ENCODE measurements around the gene EVX1. TPM values are rescaled to one million over a fixed set of nuclear protein-coding genes. Genes with fewer than 3 reads are reported as not detected.

The EVX1 gene
- total and polyA plus RNA-seq, 2 experiments from 2014 or later, result 0.95 to 1.1 TPM

GRCh38 chr7:27209933-27210440 lies 32.6 kb upstream of the EVX1 start:
- H3K4me3 ChIP-seq, result no peak overlapping the region
- no peaks in the 10 kb centered on the region for H4K20me1 ChIP-seq (ENCODE audit: insufficient read depth, poor library complexity, severe bottlenecking)
- peaks cover 34% of the 10 kb centered on the region for H3K4me1 ChIP-seq (ENCODE audit: insufficient read depth)
- no peaks in the 10 kb centered on the region for H3K9me3 ChIP-seq (ENCODE audit: low read depth)
- TF ChIP-seq, protein P1, sequence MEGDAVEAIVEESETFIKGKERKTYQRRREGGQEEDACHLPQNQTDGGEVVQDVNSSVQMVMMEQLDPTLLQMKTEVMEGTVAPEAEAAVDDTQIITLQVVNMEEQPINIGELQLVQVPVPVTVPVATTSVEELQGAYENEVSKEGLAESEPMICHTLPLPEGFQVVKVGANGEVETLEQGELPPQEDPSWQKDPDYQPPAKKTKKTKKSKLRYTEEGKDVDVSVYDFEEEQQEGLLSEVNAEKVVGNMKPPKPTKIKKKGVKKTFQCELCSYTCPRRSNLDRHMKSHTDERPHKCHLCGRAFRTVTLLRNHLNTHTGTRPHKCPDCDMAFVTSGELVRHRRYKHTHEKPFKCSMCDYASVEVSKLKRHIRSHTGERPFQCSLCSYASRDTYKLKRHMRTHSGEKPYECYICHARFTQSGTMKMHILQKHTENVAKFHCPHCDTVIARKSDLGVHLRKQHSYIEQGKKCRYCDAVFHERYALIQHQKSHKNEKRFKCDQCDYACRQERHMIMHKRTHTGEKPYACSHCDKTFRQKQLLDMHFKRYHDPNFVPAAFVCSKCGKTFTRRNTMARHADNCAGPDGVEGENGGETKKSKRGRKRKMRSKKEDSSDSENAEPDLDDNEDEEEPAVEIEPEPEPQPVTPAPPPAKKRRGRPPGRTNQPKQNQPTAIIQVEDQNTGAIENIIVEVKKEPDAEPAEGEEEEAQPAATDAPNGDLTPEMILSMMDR (IDR thresholded peaks at IDR 0.05; ENCODE audit: poor library complexity), result no peak
- TF ChIP-seq EZH2 (IDR thresholded peaks at IDR 0.05; ENCODE audit: borderline replicate concordance), result peak; percentile 13
- WGBS (ENCODE audit: low lambda C conversion rate, missing lambda C conversion rate), result 52% methylated on average over 11 of the region's 11 CpGs
- H2AFZ ChIP-seq, result peak overlapping the region; percentile 5
- DNase-seq (ENCODE audit: low spot score), result no peak
- H3K27ac ChIP-seq, result peak overlapping the region; percentile 55
- H3K79me2 ChIP-seq, result peaks cover 30% of the 10 kb centered on the region
- peak overlapping the region; percentile 69 for H3K4me2 ChIP-seq
- H3K27me3 ChIP-seq, result peaks cover 80% of the 10 kb centered on the region
- no peaks in the 10 kb centered on the region for H3K36me3 ChIP-seq (replicated peaks; ENCODE audit: insufficient read depth, low read depth)
- H3K9me2 ChIP-seq (replicated peaks; ENCODE audit: insufficient read depth), result no peaks in the 10 kb centered on the region

DNA sequence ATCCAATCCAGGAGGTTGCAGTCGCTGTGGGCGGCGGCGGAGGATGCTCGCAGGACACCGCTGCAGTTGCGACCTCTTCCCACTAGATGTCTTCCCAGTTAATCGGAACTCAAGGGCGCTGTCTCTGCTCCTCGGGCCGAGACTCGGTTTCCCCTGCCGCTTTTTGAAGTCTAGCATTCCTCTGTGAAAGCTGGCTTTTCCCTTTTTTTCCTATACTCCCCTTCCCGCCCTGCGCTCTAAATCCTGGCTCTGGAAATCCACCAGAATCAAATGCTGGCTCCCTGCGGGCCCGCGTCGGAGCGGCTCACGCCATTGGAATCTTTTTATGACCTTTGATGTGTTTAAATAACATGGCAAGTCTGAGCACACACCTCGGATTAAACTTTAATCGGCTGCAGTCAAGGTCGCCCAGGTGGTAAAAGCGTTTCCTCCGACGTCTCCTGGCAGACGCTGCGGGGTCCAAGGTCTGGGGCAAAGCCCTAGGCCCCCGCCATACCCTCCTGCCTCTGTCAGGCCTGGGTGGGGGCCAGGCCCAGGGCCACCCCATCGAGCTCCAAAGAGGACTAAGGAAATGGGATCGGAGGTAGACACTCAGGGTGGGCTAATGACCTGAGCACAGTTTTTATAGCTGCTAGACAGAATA lies 32.0 kb upstream of the EVX1 start:
- H3K4me3 ChIP-seq, result no peak overlapping the region

DNA sequence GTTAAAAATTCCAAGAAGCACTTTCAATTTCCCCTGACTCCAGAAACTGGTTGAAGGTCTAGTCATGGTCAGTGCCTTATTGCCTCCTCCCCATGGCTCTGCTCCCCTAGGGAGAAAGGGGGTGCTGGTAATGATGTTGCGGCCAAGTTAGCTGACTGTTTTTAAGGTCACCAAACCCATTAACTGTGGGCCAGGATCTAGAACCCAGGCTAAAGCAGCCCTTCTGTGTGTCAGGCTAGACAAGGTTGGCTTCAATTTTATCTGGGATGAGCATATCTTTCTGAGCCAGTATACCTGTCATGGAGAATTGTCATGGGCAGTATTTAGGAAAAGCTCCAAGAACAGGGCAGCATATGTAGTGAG lies 31.5 kb upstream of the EVX1 start:
- Histone ChIP-seq H4K20me1 (ENCODE audit: insufficient read depth, poor library complexity, severe bottlenecking) (no peaks in the 10 kb centered on the region), H3K36me3 (replicated peaks; ENCODE audit: insufficient read depth, low read depth) (no peaks in the 10 kb centered on the region), H2AFZ (no peak overlapping the region), H3K9me2 (replicated peaks; ENCODE audit: insufficient read depth) (no peaks in the 10 kb centered on the region), H3K4me1 (ENCODE audit: insufficient read depth) (peaks cover 37% of the 10 kb centered on the region), H3K79me2 (peaks cover 20% of the 10 kb centered on the region), H3K4me3 (no peak overlapping the region), H3K27me3 (peaks cover 80% of the 10 kb centered on the region), H3K9me3 (ENCODE audit: low read depth) (no peaks in the 10 kb centered on the region), H3K27ac (peak overlapping the region; percentile 55), H3K4me2 (peak overlapping the region; percentile 69)
- WGBS (ENCODE audit: low lambda C conversion rate, missing lambda C conversion rate), result 95% methylated on average over 1 of the region's 1 CpG
- TF ChIP-seq EZH2phosphoT487 (IDR thresholded peaks at IDR 0.05; ENCODE audit: low read depth, severe bottlenecking, unreplicated experiment), result no peak
- TF ChIP-seq EZH2 (IDR thresholded peaks at IDR 0.05; ENCODE audit: borderline replicate concordance), result peak; percentile 3
- DNase-seq (ENCODE audit: low spot score), result no peak

More for the DNA sequence above, 32.0 kb upstream of the EVX1 start:
- 13% methylated on average over 32 of the region's 32 CpGs for WGBS (ENCODE audit: low lambda C conversion rate, missing lambda C conversion rate)
- Histone ChIP-seq H3K36me3 (replicated peaks; ENCODE audit: insufficient read depth, low read depth) (no peaks in the 10 kb centered on the region), H3K27me3 (peaks cover 80% of the 10 kb centered on the region), H3K4me2 (peak overlapping the region; percentile 69), H3K79me2 (peaks cover 24% of the 10 kb centered on the region), H3K9me2 (replicated peaks; ENCODE audit: insufficient read depth) (no peaks in the 10 kb centered on the region), H4K20me1 (ENCODE audit: insufficient read depth, poor library complexity, severe bottlenecking) (no peaks in the 10 kb centered on the region), H3K4me1 (ENCODE audit: insufficient read depth) (peaks cover 34% of the 10 kb centered on the region), H2AFZ (peak overlapping the region; percentile 5), H3K27ac (peak overlapping the region; percentile 55), H3K9me3 (ENCODE audit: low read depth) (no peaks in the 10 kb centered on the region)
- TF ChIP-seq, protein P1 (IDR thresholded peaks at IDR 0.05; ENCODE audit: poor library complexity), result peak; percentile 74
- TF ChIP-seq EZH2phosphoT487 (IDR thresholded peaks at IDR 0.05; ENCODE audit: low read depth, severe bottlenecking, unreplicated experiment), result no peak
- peak; percentile 50 for TF ChIP-seq EZH2 (IDR thresholded peaks at IDR 0.05; ENCODE audit: borderline replicate concordance)
- DNase-seq (ENCODE audit: low spot score), result peak; percentile 82

- no peak overlapping the region for H2AFZ ChIP-seq
- DNase-seq (ENCODE audit: low spot score), result no peak
- H3K27ac ChIP-seq, result peak overlapping the region; percentile 82
- TF ChIP-seq EZH2 (IDR thresholded peaks at IDR 0.05; ENCODE audit: borderline replicate concordance), result no peak
- TF ChIP-seq EZH2phosphoT487 (IDR thresholded peaks at IDR 0.05; ENCODE audit: low read depth, severe bottlenecking, unreplicated experiment), result no peak
- TF ChIP-seq, protein P1 (IDR thresholded peaks at IDR 0.05; ENCODE audit: poor library complexity), result no peak
- H3K27me3 ChIP-seq, result peaks cover 78% of the 10 kb centered on the region
- H3K4me2 ChIP-seq, result no peak overlapping the region
- H4K20me1 ChIP-seq (ENCODE audit: insufficient read depth, poor library complexity, severe bottlenecking), result no peaks in the 10 kb centered on the region
- H3K9me3 ChIP-seq (ENCODE audit: low read depth), result no peaks in the 10 kb centered on the region
- peaks cover 14% of the 10 kb centered on the region for H3K79me2 ChIP-seq
- no peak overlapping the region for H3K4me3 ChIP-seq
- H3K36me3 ChIP-seq (replicated peaks; ENCODE audit: insufficient read depth, low read depth), result no peaks in the 10 kb centered on the region
- H3K4me1 ChIP-seq (ENCODE audit: insufficient read depth), result peaks cover 42% of the 10 kb centered on the region
- WGBS (ENCODE audit: low lambda C conversion rate, missing lambda C conversion rate), result 68% methylated on average over 3 of the region's 3 CpGs
- no peaks in the 10 kb centered on the region for H3K9me2 ChIP-seq (replicated peaks; ENCODE audit: insufficient read depth)
These were observed 30.8 kb upstream of the EVX1 start for GRCh38 chr7:27211764-27212204.
